GM18526 (cell line): Measurements from ENCODE around the gene BIN2.

Source experiments
- POLR2A ChIP-seq: IDR thresholded peaks from 3 replicates; pipeline ENCODE4 v1.6.1; 2011; ENCODE audit not compliant: insufficient read length; ENCODE audit errors: extremely low read depth

Gene BIN2

GRCh38 chr12:51242876-51243275 lies 81.1 kb downstream of the BIN2 start:
- no peak for TF ChIP-seq POLR2A

- TF ChIP-seq POLR2A = no peak
Measured at GRCh38 chr12:51242120-51242519, 81.9 kb downstream of the BIN2 start.

GRCh38 chr12:51240971-51241370 lies 83.0 kb downstream of the BIN2 start:
- TF ChIP-seq POLR2A = no peak

- TF ChIP-seq POLR2A = peak; percentile 76
Measured at GRCh38 chr12:51238510-51239334, 85.3 kb downstream of the BIN2 start, which contains the start of gene DAZAP2. Gene DAZAP2, plus strand, starts transcription at chr12:51238826. Its CDS starts 82 bp downstream, at chr12:51238908.

- TF ChIP-seq POLR2A = no peak
Measured at GRCh38 chr12:51238037-51238509, 85.9 kb downstream of the BIN2 start.

GRCh38 chr12:51234530-51234929 lies 89.4 kb downstream of the BIN2 start:
- TF ChIP-seq POLR2A = no peak

- TF ChIP-seq POLR2A = no peak
Measured at GRCh38 chr12:51232642-51233041, 91.3 kb downstream of the BIN2 start.
